KMS-11 (cell line): ENCODE data around the gene CASTOR1.

Source experiments
- H2AFZ ChIP-seq: fragments of 200-600 bp; sonication (generic); 2 replicates; pipeline ENCODE4 v1.6.1; 2016; ENCODE audit warnings: antibody characterized with exemption, mixed run types, low read depth
- H3K27ac ChIP-seq: fragments of 200-600 bp; sonication (generic); 2 replicates; pipeline ENCODE4 v1.6.1; 2016; ENCODE audit warnings: mild to moderate bottlenecking, mixed run types
- H3K27me3 ChIP-seq: fragments of 200-600 bp; sonication (generic); 2 replicates; pipeline ENCODE4 v1.6.1; 2017; ENCODE audit warnings: mild to moderate bottlenecking, low read depth, mixed run types, moderate library complexity; ENCODE audit not compliant: insufficient read depth
- H3K36me3 ChIP-seq: fragments of 200-600 bp; sonication (generic); 2 replicates; pipeline ENCODE4 v1.6.1; 2017; ENCODE audit warnings: mild to moderate bottlenecking, mixed run types; ENCODE audit not compliant: insufficient read depth
- H3K4me1 ChIP-seq: fragments of 200-600 bp; sonication (generic); 2 replicates; pipeline ENCODE4 v1.6.1; 2016; ENCODE audit warnings: mild to moderate bottlenecking, low read depth, mixed run types; ENCODE audit not compliant: poor library complexity, severe bottlenecking
- H3K4me2 ChIP-seq: fragments of 200-600 bp; sonication (generic); 2 replicates; pipeline ENCODE4 v1.7.0; 2016; ENCODE audit warnings: mild to moderate bottlenecking, mixed run types
- H3K4me3 ChIP-seq: fragments of 200-600 bp; sonication (generic); IDR thresholded peaks from 2 replicates; pipeline ENCODE4 v1.6.1; 2017; ENCODE audit warnings: low read depth, low read length, mixed read lengths; ENCODE audit not compliant: insufficient read depth
- H3K79me2 ChIP-seq: fragments of 200-600 bp; sonication (generic); 2 replicates; pipeline ENCODE4 v1.6.1; 2016; ENCODE audit warnings: low read depth, mixed run types; ENCODE audit not compliant: insufficient read depth
- H3K9ac ChIP-seq: fragments of 200-600 bp; sonication (generic); 2 replicates; pipeline ENCODE4 v1.6.1; 2016; ENCODE audit warnings: mild to moderate bottlenecking, mixed run types
- H4K20me1 ChIP-seq: fragments of 200-600 bp; sonication (generic); 2 replicates; pipeline ENCODE4 v1.6.1; 2016; ENCODE audit warnings: mild to moderate bottlenecking, mixed run types; ENCODE audit not compliant: insufficient read depth
- TF ChIP-seq, protein P1 (sequence below): fragments of 200-600 bp; sonication (generic); conservative IDR thresholded peaks from 2 replicates; pipeline ENCODE4 v1.6.1; 2017; ENCODE audit warnings: low read depth, mild to moderate bottlenecking, antibody characterized with exemption, low read length, moderate library complexity, mixed read lengths

Gene CASTOR1

DNA sequence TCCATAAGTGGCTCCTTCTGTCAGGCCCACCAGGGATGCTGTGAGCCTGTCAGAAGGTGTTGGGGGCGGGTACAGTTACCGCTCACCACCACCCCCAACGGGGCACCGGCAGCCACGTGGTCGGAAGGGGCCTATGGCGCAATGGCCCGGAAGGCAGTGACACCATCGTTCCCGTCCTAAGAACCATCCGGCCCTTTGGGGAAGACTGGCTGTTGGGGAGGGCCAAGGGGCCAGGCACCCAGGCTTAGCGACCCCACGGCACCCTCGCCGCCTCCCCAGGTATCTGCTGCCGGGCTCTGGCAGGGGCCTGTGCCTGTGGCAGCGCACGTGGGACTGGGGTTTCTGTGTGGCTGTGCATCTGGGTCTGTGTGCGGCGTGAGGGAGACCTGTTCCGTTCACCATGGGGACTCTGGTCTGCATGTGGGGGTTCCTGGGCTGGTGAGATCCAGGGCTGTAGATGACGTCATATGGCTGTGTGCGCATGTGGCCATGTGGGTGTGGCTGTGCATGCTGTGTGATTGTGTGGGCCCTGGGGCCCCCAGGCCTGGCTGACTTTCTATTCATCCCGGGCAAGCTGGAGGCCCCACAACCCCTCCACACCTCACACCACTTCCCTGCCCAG is 23.4 kb downstream of the CASTOR1 start:
- Histone ChIP-seq H3K4me3 (no peak overlapping the region), H3K27me3 (no peaks in the 10 kb centered on the region), H3K79me2 (peaks cover 7% of the 10 kb centered on the region; the same call in 1 of the 2 replicates), H3K4me1 (peaks cover 29% of the 10 kb centered on the region), H3K4me2 (peak overlapping the region; percentile 92), H3K27ac (peak overlapping the region; percentile 99), H2AFZ (peak overlapping the region; percentile 50; the same call in 1 of the 2 replicates), H4K20me1 (no peaks in the 10 kb centered on the region), H3K36me3 (no peaks in the 10 kb centered on the region), H3K9ac (peak overlapping the region; percentile 100)
- TF ChIP-seq, protein P1, sequence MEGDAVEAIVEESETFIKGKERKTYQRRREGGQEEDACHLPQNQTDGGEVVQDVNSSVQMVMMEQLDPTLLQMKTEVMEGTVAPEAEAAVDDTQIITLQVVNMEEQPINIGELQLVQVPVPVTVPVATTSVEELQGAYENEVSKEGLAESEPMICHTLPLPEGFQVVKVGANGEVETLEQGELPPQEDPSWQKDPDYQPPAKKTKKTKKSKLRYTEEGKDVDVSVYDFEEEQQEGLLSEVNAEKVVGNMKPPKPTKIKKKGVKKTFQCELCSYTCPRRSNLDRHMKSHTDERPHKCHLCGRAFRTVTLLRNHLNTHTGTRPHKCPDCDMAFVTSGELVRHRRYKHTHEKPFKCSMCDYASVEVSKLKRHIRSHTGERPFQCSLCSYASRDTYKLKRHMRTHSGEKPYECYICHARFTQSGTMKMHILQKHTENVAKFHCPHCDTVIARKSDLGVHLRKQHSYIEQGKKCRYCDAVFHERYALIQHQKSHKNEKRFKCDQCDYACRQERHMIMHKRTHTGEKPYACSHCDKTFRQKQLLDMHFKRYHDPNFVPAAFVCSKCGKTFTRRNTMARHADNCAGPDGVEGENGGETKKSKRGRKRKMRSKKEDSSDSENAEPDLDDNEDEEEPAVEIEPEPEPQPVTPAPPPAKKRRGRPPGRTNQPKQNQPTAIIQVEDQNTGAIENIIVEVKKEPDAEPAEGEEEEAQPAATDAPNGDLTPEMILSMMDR: no peak

DNA sequence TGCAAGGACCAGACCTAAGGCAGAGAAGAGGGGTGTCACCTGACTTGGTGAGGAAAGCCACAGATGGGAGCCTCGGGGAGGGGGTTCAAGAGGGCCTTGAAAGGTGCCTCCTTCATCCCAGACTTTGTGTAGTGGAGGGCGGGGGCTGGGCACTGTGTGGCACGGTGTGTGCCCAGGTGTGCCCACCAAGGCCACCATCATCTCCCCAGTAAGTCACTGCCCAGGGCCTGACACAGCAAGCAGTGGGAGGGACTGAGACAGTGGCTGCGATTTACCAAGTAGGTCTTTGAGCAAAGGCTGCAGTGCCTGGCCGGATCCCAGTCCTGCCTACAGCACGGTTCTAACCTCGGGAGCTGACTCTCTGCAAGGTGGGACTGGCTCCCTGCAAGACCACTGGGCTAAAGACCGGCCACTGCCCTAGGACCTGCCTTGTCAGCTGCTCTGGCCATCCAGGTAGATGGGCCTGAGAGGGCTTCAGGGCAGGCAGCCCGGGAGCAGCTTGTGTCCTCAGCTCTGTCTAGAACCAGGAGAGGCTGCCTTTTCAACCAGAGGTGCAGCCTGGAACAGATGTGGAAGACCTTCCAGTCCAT is 24.1 kb downstream of the CASTOR1 start:
- Histone ChIP-seq H3K4me3 (no peak overlapping the region), H3K27me3 (no peaks in the 10 kb centered on the region), H3K4me1 (peaks cover 29% of the 10 kb centered on the region), H4K20me1 (no peaks in the 10 kb centered on the region), H3K79me2 (peaks cover 7% of the 10 kb centered on the region; the same call in 1 of the 2 replicates), H3K36me3 (no peaks in the 10 kb centered on the region), H3K9ac (peak overlapping the region; percentile 100), H3K4me2 (peak overlapping the region; percentile 92), H2AFZ (peak overlapping the region; percentile 50; the same call in 1 of the 2 replicates), H3K27ac (peak overlapping the region; percentile 99)
- TF ChIP-seq, protein P1: no peak

DNA sequence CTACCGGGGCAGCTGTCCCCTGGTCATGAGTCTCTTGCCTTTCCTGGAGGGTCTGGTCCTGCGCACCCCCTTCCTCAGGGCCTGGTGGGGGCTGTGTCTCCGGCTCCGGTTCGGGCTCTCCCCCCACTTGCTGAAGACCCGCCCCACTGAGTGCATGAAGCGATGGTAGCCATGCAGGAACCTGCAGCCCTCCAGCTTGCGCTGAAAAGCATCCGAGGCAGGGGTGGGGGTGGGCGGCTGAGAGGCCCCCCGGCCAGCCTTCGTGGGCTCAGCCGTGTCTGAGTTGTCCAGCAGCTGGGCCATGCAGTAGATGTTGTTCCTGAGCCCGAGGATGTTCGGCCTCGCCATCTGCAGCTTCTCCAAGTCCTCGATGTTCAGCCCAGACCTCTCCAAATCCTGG is 25.4 kb downstream of the CASTOR1 start:
- Histone ChIP-seq H3K36me3 (no peaks in the 10 kb centered on the region), H3K27me3 (no peaks in the 10 kb centered on the region), H3K9ac (no peak overlapping the region; the same call in 1 of the 2 replicates), H3K4me1 (peaks cover 29% of the 10 kb centered on the region), H3K4me2 (no peak overlapping the region), H3K79me2 (peaks cover 7% of the 10 kb centered on the region; the same call in 1 of the 2 replicates), H2AFZ (no peak overlapping the region), H3K4me3 (no peak overlapping the region), H3K27ac (no peak overlapping the region), H4K20me1 (no peaks in the 10 kb centered on the region)
- TF ChIP-seq, protein P1: no peak

DNA sequence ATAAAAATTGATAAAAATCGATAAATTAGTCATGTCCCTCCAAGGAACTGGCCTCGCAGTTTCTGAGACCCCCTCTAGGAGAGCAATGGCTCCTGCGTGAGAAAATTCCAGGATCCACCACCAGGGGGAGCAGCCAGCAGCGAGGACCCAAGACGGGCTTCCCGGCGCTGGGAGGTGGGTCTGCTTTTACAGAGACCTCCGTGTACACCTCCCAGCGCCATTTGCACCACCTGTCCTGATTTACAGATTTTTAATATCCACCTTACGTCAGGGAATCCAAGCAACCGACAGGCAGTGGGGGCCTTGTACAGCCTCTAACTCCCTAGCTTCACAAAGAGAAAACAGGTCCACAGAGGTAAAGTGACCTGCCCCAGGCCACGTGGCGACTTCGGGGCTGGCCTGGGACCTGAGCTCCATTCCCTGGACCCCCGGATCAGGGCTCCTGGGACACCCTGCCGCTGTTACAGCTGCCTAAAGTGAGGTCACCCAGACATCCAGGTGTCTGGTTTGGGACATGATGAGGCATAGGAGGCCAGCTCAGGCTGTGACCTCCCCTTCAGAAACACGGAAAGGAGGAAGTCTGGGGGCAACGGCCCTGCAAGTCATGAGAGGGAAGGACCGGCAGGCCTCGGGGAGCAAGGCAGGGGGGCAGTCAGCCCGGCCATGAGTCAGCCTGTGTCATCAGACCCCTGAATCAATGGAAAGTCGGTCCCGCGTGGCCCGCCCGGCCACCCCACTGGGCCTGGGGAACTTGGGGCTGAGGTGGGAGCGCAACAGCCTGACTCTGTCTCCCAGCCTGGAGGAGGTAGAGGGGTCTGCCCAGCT is 26.2 kb downstream of the CASTOR1 start:
- Histone ChIP-seq H2AFZ (peak overlapping the region; percentile 53), H3K27me3 (no peaks in the 10 kb centered on the region), H3K36me3 (no peaks in the 10 kb centered on the region), H3K79me2 (peaks cover 7% of the 10 kb centered on the region; the same call in 1 of the 2 replicates), H3K4me3 (no peak overlapping the region), H4K20me1 (no peaks in the 10 kb centered on the region), H3K4me1 (peaks cover 29% of the 10 kb centered on the region), H3K9ac (peak overlapping the region; percentile 11; the same call in 1 of the 2 replicates), H3K27ac (no peak overlapping the region), H3K4me2 (peak overlapping the region; percentile 65)
- TF ChIP-seq, protein P1: peak; percentile 99
